ENCODE data around the gene SAPCD2.
"Not testable (repeated sequence)": the region's sequence is repeated elsewhere in the genome, so short reads cannot be mapped to it uniquely, and the experiment has no call there.

Gene SAPCD2

GRCh38 chr9:137045294-137046087, 24.9 kb downstream of the SAPCD2 start:
- no peak for DNase-seq

GRCh38 chr9:137044502-137045177, 25.7 kb downstream of the SAPCD2 start:
- DNase-seq = peak; percentile 83

- DNase-seq = no peak
These were observed 26.3 kb downstream of the SAPCD2 start for GRCh38 chr9:137044037-137044436.

- no peak for DNase-seq
These were observed 27.3 kb downstream of the SAPCD2 start for GRCh38 chr9:137042751-137043727.

GRCh38 chr9:137041124-137041523, 29.2 kb downstream of the SAPCD2 start:
- DNase-seq = no peak

- DNase-seq = no peak
These were observed 29.8 kb downstream of the SAPCD2 start for GRCh38 chr9:137040568-137040967.

GRCh38 chr9:137039611-137040366, 30.6 kb downstream of the SAPCD2 start:
- no peak for DNase-seq

- DNase-seq = no peak
These were observed 31.4 kb downstream of the SAPCD2 start for GRCh38 chr9:137038916-137039315.

- DNase-seq = no peak
These were observed 32.9 kb downstream of the SAPCD2 start for GRCh38 chr9:137037483-137037882.

GRCh38 chr9:137037035-137037434, 33.3 kb downstream of the SAPCD2 start:
- DNase-seq = no peak

GRCh38 chr9:137035937-137036336, 34.4 kb downstream of the SAPCD2 start:
- DNase-seq = no peak

- DNase-seq = no peak
These were observed 34.9 kb downstream of the SAPCD2 start for GRCh38 chr9:137035507-137035834.

GRCh38 chr9:137034709-137035506, 35.4 kb downstream of the SAPCD2 start:
- peak; percentile 77 for DNase-seq

GRCh38 chr9:137034039-137034708, 36.2 kb downstream of the SAPCD2 start:
- DNase-seq = no peak

- DNase-seq = not testable (repeated sequence)
These were observed 36.9 kb downstream of the SAPCD2 start for GRCh38 chr9:137033481-137033880.

- DNase-seq = no peak
These were observed 37.5 kb downstream of the SAPCD2 start for GRCh38 chr9:137032858-137033257.

- no peak for DNase-seq
These were observed 38.3 kb downstream of the SAPCD2 start, which contains the start of gene FUT7 for GRCh38 chr9:137031904-137032640. FUT7 (minus strand) TSS chr9:137032088; CDS start chr9:137031991, 97 bp downstream.

GRCh38 chr9:137030538-137031527, 39.5 kb downstream of the SAPCD2 start:
- no peak for DNase-seq

- DNase-seq = no peak
These were observed 40.4 kb downstream of the SAPCD2 start for GRCh38 chr9:137030006-137030405.

Data from NCI-H510A (cell line).